HG03354 (cell line): Measurements from ENCODE around the gene TOMM20.

Source experiments
- ATAC-seq: cut with Tn5 transposase; IDR thresholded peaks from one replicate; pipeline ENCODE4 v1.9.1; 2021; ENCODE audit warnings: mild to moderate bottlenecking; ENCODE audit not compliant: unreplicated experiment, poor library complexity, severe bottlenecking

The TOMM20 gene

DNA sequence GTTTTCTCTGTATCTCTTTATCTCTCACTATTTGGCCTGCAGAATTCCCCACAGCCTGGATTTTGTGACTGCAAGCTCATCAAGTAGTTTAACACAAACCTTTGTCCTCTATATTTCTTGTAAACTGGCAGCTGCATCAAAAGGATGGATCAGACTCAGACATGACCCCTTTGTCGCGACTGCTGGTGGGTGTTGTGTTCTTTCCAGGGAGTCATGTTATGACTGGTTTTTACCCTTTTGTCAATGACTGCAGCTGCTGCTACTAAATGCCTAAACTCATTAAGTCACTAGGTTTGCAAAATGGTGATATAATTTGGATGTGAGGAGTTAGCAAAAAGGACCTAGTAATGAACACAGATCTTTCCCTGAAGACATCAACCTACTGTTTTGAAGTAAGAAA lies 10.2 kb upstream of the TOMM20 start:
- no peak for ATAC-seq

DNA sequence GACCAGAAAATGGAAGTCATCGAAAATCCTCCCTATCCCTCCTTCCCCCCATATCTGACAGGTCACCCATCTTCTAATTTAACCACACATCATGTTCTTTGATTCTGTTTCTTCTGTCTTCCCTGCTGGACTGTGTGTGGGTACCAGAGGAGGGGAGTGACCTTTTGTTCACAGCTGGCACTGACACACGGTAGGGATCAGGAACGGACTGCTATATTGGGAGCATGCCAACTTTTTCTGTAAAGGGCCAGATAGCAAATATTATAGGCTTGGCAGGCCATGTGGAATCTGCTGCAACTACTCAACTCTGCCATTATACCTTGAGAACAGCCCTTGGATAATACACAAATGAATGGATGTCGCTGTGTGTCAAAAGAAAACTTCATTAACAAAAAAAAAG lies 7.5 kb upstream of the TOMM20 start:
- ATAC-seq = no peak

DNA sequence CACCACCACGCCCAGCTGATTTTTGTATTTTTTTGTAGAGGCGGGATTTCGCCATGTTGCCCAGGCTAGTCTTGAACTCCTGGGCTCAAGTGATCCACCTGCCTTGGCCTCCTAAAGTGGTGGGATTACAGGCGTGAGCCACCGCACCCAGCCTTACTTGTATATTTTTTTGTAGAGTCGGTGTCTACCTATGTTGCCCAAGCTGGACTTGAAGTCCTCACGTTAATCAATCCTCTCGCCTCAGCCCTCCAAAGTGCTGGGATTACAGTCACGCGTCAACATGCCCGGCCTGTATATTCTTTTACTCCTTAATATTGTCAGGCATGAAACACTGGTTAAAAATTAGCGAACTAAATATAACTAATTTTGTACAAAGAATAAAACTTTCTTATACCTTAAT lies 5.5 kb upstream of the TOMM20 start:
- ATAC-seq = no peak

DNA sequence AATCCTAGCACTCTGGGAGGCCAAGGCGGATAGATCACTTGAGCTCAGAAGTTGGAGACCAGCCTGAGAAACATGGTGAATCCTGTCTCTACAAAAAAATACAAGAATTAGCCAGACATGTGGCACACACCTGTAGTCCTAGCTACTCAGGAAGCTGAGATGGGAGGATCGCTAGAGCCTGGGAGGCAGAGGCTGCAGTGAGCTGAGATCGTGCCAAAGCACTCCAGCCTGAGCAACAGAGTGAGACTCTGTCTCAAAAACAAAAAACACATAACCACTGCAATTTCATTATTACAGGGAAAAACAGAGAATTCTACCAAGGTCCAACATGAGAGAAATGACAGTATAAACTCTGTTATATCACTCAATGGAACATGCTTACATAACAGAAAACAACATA lies 4.4 kb upstream of the TOMM20 start:
- no peak for ATAC-seq

DNA sequence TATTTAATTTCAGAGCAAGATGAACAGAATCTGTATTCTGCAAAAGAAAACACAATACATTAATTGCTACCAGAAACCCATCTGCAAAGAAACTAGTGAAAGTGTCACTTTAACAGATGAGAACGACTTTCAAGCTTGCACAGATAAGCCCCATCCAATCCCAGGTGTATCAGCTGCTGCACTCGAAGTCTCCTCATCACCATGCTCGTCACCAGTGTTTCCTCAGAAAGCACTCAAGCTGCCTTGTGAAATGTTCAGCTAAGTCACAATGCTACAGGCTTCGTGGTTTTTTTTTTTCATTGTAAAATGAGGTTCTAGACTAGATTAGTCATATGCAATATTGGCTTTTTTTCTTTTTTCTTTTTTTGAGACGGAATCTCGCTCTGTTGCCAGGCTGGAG lies 3.3 kb upstream of the TOMM20 start:
- no peak for ATAC-seq

DNA sequence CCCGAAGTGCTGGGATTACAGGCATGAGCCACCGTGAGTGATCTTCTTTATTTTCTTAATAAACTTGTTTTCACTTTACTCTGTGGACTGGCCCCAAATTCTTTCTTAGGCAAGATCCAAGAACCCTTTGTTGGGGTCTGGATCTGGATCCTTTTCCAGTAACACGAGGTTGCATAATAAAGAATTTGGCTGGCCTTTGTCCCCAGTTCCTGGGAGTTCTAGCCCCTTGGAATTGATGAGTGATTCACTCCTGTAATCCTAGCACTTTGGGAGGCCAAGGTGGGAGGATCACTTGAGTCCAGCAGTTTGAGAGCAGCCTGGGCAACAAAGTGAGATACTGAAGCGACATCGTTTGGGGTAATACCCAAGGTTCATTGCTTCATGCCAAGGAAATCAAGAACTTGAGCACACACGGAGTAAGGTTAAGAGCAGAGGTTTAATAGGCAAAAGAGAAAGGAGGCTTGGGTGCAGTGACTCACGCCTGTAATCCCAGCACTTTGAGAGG lies 2.2 kb upstream of the TOMM20 start:
- no peak for ATAC-seq

DNA sequence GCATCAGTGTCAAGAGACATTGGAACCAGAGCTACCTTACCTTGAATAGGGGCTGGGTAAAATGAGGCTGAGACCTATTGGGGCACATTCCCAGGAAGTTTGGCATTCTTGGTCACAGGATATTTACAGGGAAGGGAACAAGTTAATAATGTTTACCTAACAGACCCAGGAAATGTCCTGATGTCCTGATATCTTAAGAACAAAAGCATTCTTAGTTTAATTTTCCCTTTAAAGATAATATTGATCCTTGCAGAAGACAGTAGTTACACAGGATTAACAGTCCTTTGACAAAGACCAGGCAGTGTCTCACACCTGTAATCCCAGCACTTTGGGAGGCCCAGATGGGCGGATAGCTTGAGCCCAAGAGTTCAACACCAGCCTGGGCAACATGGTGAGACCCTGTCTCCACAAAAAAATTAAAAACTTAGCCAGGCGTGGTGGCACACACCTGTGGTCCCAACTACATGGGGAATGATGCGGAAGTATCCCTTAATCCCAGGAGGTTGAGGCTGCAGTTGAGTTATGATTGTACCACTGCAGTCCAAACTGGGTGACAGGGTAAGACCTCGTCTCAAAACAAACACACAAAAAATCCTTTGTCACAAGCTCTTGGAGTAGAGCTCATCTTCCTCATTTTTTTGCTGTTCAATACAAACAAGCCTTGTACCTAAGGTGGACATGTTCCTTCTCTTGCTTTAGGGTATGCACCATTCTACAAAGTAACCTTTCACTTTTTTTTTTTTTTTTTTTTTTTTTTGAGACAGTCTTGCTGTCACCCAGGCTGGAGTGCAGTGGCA lies 1.3 kb upstream of the TOMM20 start:
- no peak for ATAC-seq

DNA sequence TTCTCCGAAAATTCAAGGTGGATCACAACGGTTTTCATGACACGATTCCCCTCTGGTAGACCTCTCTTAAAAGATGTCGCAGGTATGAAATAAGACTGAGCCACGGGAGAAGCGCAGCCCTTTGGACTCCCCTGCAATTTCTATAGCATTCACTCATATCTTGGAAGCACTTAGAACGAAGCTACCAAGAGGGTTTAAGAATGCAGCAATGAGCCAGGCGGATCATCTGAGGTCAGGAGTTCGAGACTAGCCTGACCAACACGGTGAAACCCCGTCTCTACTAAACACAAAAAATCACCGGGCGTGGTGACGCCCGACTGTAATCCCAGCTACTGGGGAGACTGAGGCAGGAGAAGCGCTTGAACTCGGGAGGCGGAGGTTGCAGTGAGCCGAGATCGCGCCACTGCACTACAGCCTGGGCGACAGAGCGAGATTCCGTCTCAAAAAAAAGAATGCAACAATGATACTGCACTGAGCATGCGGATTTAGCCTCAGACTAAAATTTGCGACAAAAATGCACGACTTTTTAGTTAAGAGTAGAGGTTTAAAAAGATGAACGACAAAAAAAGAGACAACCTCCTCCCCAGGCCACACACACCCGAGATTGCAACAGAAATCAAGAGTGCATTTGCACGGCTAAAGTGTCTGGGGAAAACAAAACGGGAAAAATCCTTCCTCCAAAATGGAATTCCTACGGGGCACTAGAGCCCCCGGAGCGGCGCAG lies 743 bp downstream of the TOMM20 start:
- ATAC-seq = no peak

DNA sequence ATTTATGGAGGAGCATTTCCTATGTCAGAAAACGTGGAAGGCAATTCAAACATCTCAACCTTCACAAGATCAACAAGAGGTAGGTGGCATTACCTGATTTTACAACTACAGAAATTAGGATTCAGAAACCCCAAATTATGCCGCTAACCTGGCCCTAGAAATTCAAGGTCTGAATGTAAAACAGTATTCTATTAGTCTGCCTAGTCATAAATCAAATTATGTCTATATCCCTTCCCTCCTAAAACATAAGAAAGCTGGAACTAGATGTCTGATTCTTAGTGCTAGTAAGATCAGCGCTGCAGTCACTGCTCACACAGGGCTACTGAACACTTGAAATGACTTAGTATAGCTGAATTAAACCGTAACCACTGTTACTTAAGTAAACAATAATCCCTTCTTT lies 1.4 kb downstream of the TOMM20 start:
- no peak for ATAC-seq

DNA sequence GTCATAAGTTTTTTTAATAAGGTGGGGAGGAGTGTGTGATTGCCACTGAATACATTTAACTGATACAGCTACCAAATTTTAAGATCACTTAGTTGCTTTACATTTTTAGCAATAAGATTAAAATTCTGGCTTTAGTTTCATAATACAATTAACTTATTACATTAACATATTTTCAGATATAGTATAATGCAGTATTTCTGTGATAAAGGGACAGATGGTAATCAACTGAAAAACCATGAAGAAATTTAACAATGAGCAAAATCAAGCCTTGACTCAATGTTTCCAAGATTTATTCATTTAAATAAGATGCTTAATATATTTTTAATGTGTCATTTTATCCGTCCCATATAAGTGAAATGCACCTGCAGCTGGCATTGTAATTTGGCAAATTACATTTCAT lies 4.0 kb downstream of the TOMM20 start:
- ATAC-seq = no peak

DNA sequence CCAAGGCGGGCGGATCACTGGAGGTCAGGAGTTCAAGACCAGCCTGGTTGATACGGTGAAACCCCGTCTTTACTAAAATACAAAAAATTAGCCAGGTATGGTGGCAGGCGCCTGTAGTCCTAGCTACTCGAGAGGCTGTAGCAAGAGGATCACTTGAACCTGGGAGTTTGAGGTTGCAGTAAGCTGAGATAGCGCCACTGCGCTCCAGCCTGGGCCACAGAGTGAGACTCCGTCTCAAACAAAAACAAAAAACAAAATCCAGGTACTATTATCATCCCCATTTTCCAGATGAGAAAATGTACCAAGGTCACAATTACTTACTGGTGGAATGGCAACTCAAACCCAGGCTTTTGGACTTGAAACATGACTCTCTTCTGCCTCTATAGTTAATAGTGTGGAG lies 4.5 kb downstream of the TOMM20 start:
- no peak for ATAC-seq

DNA sequence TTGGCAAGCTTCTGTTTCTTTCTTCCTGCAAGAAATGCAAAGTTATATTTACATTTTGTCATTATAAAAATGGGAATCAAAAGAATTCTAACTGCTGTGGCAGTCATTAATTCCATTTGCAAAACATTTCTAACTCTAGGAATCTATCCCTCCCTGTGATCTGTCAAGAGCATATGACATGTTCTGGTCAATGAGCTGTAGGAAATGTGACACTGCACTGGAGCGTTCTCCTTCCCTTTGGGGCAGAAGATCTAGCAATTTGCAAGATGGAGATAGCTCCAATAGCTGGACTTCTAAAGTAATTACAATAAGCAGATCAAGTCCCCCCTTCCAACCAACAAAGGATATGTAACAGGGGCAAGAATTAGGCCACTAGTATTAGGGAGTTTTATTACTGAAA lies 6.3 kb downstream of the TOMM20 start:
- ATAC-seq = no peak

DNA sequence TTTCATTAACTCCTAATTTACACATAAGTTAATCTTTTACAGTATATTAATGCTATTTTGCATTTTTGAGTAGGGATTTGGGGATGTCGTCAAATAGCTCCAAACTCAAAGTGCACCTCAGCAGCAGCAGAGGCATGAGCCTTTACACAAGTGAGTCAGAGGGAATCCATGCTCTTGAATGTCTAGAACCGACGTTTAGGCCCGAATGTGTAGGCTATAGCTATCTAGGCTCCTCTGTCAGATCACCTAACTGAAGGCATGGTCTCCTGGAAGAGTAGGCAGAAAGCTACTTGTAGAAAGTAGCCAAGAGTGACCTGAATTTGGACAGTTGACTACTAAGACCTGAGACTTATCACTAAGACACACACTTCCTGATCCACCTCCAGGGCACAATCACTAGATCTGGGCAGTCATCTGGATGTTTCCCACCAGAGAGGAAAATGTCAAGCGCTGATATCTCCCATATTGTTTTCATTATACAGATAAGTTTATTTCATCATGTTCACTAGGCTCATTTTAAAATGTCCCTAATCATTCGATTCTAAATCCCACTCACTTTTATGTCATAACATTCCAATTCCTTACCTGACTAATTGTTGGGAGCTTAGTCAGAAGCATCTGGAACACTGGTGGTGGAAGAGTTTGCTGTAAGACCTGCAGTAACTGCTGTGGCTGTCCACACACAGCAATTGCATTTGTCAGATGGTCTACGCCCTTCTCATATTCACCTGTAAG lies 15.3 kb downstream of the TOMM20 start:
- ATAC-seq = no peak

DNA sequence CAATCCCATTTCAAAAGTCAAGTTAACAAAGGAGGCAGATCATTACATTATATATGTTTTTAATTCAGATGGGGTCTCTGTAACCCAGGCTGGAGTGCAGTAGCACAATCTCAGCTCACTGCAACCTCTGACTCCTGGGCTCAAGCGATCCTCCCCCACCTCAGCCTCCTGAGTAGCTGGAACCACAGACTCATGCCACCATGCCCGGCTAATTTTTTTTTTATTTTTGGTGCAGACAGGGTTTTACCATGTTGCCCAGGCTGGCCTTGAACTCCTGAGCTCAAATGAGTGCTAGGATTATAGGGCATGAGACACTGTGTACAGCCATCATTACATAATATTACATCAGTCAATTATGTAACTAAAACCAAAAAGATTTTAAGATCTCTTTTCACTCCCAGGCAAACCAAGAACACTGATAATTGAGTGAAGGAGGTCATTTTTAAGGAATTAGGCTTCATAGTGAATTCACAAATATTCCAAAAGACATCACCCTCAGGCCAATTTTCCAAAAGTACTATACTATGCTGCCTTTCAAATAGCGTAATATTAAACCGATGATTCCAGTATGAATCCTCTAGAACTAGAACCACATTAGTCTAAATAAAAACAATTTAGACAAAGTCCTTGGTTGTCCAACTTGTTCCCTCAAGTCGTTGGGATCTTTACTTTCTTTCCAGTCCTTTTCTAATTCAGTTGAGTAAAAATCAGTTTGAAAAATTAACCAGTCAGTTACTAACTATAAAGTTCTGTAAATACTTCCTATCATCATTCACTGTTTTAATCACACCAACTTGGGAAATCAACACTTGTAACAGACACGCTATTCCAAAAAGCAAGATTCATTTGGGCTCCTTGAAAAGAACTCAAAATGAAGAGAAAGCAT lies 16.1 kb downstream of the TOMM20 start:
- no peak for ATAC-seq

DNA sequence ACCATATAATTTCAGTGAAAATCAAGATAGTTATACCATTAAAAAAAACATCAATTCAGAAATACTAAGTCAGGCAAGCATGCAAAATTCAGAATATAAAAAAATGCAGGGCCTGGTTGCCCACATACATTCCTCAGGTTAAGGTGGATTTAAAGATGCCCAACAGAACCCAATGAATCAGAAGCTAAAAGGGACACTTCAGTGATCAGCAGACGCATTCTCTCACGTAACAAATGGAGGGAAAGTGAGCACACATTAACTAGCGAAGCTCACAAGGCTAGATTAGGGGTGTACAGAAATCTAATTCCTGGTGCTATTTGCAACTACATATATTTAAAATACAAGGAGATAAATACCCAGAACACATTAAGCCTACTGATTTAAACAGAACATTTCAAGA lies 17.5 kb downstream of the TOMM20 start:
- no peak for ATAC-seq

DNA sequence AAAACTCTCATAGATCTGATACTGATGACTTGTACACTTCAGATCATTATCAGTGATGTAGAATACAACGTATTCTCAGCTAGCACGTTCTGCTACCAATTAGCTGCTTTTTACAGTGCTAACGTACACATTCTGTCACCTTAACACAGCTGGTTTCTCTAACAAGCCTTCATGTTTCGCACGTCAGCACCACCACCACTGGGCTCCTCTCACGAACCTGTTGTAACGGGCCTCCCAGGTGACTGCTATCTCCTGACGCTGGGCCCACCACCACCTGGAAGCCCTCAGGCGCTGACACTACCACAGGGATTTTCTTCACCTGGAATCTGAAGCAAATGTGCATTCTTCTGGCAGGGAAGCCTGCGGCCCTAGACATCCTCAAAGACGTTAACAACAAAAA lies 19.8 kb downstream of the TOMM20 start:
- ATAC-seq = no peak

DNA sequence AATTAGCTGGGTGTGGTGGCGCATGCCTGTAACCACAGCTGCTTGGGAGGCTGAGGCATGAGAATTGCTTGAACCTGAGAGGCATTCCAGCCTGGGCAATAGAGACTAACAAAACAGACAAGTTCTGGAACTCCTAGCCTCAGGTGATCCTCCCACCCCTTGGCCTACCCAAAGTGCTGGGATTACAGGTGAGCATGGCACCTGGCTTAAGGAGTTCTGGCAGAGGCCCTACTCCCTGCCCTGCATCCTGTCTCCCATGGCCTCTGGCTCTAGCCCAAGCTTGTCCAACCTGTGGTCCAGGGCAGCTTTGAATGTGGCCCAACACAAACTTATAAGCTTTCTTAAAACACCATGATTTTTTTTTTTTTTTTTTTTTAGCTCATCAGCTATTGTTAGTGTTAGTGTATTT lies 20.4 kb downstream of the TOMM20 start:
- ATAC-seq = no peak

DNA sequence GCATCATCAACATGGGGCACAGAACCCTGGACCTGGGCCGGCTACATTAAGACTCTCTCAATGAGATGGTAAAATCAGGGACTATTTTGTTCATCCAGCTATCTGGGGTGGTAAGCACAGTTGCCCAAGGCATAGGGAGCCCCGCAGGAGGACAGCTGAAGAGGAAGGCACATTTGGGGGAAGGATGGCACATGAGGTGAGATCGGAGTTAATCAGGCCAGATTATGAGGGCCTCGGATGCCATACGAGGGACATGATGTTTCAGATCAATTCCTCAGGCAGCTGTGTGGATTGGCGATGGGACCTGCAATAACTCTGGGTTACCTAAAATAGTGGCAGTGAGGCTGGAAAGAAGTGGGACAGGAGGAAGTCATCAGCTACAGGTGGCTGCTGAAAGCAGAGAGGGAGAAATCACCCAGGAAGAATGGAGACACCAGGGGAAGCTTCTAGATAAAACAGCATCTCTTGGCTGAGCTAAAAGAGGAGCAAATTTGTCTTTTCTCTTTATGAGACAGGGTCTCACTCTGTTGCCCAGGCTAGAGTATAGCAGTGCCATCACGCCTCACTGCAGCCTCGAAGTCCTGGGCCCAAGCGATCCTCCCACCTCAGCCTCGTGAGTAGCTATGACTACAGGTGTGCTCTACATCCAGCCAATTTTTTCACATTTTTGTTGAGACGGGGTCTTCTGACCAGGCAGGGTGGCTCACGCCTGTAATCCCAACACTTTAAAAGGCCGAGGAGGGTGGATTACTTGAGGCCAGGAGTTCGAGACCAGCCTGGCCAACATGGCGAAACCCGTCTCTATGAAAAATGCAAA lies 21.1 kb downstream of the TOMM20 start:
- ATAC-seq = no peak

DNA sequence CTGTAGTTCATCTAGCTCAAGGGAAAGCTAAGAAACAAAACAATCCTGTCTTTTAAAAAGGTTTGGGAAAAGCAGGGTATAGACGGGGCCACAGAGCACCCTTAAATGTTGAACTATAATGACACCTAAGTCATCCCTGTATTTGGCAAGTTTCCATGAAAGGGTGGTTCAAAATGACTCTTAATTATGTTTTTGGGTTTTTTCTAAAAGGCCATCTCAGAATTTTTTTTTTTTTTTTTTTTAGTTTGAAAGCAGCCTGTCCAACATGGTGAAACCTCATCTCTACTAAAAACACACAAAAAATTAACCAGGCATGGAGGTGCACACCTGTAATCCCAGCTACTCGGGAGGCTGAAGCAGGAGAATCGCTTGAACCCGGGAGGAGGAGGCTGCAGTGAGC lies 22.2 kb downstream of the TOMM20 start:
- ATAC-seq = no peak
